ENCODE results near the gene LOXHD1. TPM values are rescaled to one million over a fixed set of nuclear protein-coding genes. Genes with fewer than 3 reads are reported as not detected.

The LOXHD1 gene
- total RNA-seq, 2 experiments from 2014 or later: not detected

DNA sequence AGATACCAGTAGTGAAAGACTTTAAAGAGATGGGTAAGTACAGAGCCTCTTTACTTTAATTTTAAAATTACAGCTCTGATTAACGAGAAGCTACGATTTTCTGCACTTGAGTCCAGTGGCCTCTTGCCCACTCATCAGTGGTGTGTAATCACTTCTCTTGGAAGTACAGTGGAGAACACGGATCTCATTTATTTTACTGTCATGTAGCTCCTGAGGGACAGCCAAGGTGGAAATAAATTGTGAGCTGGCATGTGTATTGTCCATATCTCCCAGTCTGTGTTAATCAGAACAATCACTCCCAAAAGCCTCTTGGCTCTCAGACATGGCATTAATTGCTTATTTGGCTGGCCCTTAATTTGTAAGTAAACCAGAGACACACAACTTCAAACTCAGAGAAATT lies 69.4 kb downstream of the LOXHD1 start:
- H3K4me3 Mint-ChIP-seq: no peak overlapping the region
- DNase-seq: no peak
- no peak for ATAC-seq (ENCODE audit: poor library complexity)
- peaks cover 9% of the 10 kb centered on the region for H3K27me3 Mint-ChIP-seq
- no peak overlapping the region for H3K4me3 ChIP-seq (ENCODE audit: low read length)
- H3K36me3 Mint-ChIP-seq (ENCODE audit: low read depth): no peaks in the 10 kb centered on the region
- no peaks in the 10 kb centered on the region for H3K9me3 Mint-ChIP-seq
- CTCF ChIA-PET: no interaction called here
- no peaks in the 10 kb centered on the region for H3K4me1 Mint-ChIP-seq (ENCODE audit: low read depth)
- no peak overlapping the region for H3K27ac Mint-ChIP-seq
- no peaks in the 10 kb centered on the region for H3K4me1 ChIP-seq (ENCODE audit: insufficient read depth, low read length)
- no peaks in the 10 kb centered on the region for H3K9me3 ChIP-seq (ENCODE audit: control insufficient read depth in 1 of 2, insufficient read depth in 1 of 2, low read length in 2 of 2)
- no peak overlapping the region for H3K27ac ChIP-seq (ENCODE audit: low read depth in 1 of 2, low read length in 2 of 2)
- no peaks in the 10 kb centered on the region for H3K36me3 ChIP-seq (ENCODE audit: insufficient read depth, low read length)
- intact Hi-C loops (cut with DNase I, micrococcal nuclease): no loop called here
- TF ChIP-seq, protein P1, sequence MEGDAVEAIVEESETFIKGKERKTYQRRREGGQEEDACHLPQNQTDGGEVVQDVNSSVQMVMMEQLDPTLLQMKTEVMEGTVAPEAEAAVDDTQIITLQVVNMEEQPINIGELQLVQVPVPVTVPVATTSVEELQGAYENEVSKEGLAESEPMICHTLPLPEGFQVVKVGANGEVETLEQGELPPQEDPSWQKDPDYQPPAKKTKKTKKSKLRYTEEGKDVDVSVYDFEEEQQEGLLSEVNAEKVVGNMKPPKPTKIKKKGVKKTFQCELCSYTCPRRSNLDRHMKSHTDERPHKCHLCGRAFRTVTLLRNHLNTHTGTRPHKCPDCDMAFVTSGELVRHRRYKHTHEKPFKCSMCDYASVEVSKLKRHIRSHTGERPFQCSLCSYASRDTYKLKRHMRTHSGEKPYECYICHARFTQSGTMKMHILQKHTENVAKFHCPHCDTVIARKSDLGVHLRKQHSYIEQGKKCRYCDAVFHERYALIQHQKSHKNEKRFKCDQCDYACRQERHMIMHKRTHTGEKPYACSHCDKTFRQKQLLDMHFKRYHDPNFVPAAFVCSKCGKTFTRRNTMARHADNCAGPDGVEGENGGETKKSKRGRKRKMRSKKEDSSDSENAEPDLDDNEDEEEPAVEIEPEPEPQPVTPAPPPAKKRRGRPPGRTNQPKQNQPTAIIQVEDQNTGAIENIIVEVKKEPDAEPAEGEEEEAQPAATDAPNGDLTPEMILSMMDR (IDR thresholded peaks at IDR 0.05): no peak
- H3K27me3 ChIP-seq (ENCODE audit: control insufficient read depth in 1 of 2, insufficient read depth in 2 of 2, low read length in 2 of 2): no peaks in the 10 kb centered on the region
- POLR2A ChIA-PET: no interaction called here

DNA sequence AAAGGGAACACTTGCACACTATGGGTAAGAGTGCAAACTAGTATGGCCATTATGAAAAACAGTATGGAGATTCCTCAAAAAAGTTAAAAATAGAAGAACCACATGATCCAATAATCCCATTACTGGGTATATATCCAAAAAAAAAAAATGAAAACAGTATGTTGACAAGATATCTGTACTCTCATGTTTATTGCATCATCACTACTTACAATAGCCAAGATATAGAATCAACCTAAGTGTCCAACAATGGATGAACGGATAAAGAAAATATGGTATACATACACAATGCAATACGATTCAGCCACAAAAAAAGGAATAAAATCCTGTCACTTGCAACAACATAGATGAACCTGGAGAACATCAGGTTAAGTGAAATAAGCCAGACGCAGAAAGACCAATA lies 73.3 kb downstream of the LOXHD1 start:
- DNase-seq: no peak
- CTCF ChIA-PET: no interaction called here

DNA sequence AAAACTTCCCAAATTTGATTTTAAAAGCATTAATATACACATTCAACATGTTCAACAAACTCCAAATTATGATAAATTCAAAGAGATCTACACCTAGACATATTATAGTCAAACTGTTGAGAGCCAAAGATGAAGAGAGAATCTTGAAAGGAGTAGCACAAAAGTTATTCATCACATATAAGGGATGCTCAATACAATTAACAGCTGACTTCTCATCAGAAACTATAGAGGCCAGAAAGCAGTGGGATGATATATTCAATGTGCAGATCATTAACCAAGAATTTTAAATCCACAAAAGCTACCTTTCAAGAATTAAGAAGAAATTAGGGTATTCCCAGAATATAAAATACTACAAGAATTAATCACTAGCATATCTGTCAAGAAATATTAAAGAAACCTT lies 75.4 kb downstream of the LOXHD1 start:
- ATAC-seq (ENCODE audit: poor library complexity) (no peak), DNase-seq (no peak)
- H3K27ac ChIP-seq (ENCODE audit: low read depth in 1 of 2, low read length in 2 of 2): no peak overlapping the region
- TF ChIP-seq, protein P1 (IDR thresholded peaks at IDR 0.05): no peak
- Mint-ChIP-seq H3K9me3 (peaks cover 12% of the 10 kb centered on the region), H3K4me3 (no peak overlapping the region), H3K4me1 (ENCODE audit: low read depth) (no peaks in the 10 kb centered on the region), H3K36me3 (ENCODE audit: low read depth) (no peaks in the 10 kb centered on the region), H3K27ac (no peak overlapping the region), H3K27me3 (peaks cover 18% of the 10 kb centered on the region)
- H3K4me3 ChIP-seq (ENCODE audit: low read length): no peak overlapping the region
- no peaks in the 10 kb centered on the region for H3K4me1 ChIP-seq (ENCODE audit: insufficient read depth, low read length)
- ChIA-PET CTCF (no interaction called here), POLR2A (no interaction called here)
- H3K9me3 ChIP-seq (ENCODE audit: control insufficient read depth in 1 of 2, insufficient read depth in 1 of 2, low read length in 2 of 2): peaks cover 9 to 20% of the 10 kb centered on the region in 2 experiments
- intact Hi-C loops (cut with DNase I, micrococcal nuclease): no loop called here
- peaks cover 0 to 7% of the 10 kb centered on the region in 2 experiments for H3K27me3 ChIP-seq (ENCODE audit: control insufficient read depth in 1 of 2, insufficient read depth in 2 of 2, low read length in 2 of 2)
- H3K36me3 ChIP-seq (ENCODE audit: insufficient read depth, low read length): no peaks in the 10 kb centered on the region

More for the DNA sequence above, 73.3 kb downstream of the LOXHD1 start:
- TF ChIP-seq, protein P1 (IDR thresholded peaks at IDR 0.05): no peak
- Histone ChIP-seq H3K9me3 (ENCODE audit: control insufficient read depth in 1 of 2, insufficient read depth in 1 of 2, low read length in 2 of 2) (peaks cover 9 to 20% of the 10 kb centered on the region in 2 experiments), H3K27ac (ENCODE audit: low read depth in 1 of 2, low read length in 2 of 2) (no peak overlapping the region), H3K36me3 (ENCODE audit: insufficient read depth, low read length) (no peaks in the 10 kb centered on the region), H3K27me3 (ENCODE audit: control insufficient read depth in 1 of 2, insufficient read depth in 2 of 2, low read length in 2 of 2) (peaks cover 0 to 7% of the 10 kb centered on the region in 2 experiments), H3K4me3 (ENCODE audit: low read length) (no peak overlapping the region), H3K4me1 (ENCODE audit: insufficient read depth, low read length) (no peaks in the 10 kb centered on the region)
- Mint-ChIP-seq H3K4me3 (no peak overlapping the region), H3K27ac (no peak overlapping the region), H3K9me3 (peaks cover 12% of the 10 kb centered on the region), H3K36me3 (ENCODE audit: low read depth) (no peaks in the 10 kb centered on the region), H3K4me1 (ENCODE audit: low read depth) (no peaks in the 10 kb centered on the region), H3K27me3 (peaks cover 17% of the 10 kb centered on the region)
- POLR2A ChIA-PET: no interaction called here
- intact Hi-C loops (cut with DNase I, micrococcal nuclease): no loop called here
- ATAC-seq (ENCODE audit: poor library complexity): no peak
